ENCODE measurements around the gene FER. TPM values are rescaled to one million over a fixed set of nuclear protein-coding genes. Genes with fewer than 3 reads are reported as not detected.

FER gene
- total and polyA plus RNA-seq, 2 of the 13 experiments (the other 11 are each of a cell fraction or from before 2014, with no cell fraction given) = 7.9 to 29.0 TPM

DNA sequence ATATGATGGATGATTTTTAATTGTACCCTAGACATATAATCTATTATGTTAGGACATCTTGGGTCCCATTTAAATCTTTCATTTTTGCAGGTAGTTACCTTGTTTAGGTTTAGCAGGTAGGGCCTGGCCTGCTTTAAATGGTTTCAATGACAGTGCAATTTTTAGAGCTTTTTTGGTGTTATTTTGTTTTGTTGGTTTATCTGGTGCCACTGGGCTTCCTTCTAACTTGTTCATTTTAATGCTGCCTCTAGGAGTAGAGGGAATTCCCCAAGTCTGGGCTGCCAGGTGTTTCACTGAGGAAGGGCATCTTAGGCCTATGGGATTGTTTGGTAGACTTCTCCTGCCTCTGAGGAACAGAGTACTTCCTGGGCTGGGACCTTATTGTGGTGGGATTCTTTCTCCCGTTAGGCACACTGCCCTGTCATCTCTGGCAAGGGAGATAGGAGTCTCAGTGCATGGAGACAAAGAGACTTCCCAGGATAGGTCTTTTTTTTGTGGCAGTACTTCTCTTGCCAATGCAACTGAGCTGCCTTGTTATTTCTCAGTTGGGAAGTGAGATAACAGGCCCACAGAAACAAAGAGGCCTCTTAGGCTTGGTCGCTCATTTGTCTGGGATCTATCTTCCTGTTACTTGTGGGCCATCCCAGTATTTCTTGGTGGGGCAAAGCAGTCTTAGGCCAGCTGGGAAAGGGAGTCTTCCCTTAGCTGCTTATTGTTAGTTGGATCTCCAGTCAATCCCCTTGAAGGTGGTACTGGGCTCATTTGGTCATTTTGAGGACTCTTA is 282.9 kb downstream of the FER start:
- H3K4me2 ChIP-seq (ENCODE audit: low read depth, low read length) = no peak overlapping the region
- no peak overlapping the region for H3K27ac ChIP-seq (ENCODE audit: extremely low read length, insufficient read depth, low read length)
- no peak for FAIRE-seq
- no peaks in the 10 kb centered on the region for H4K20me1 ChIP-seq (ENCODE audit: insufficient read depth, low read length)
- intact Hi-C loops (cut with micrococcal nuclease; ENCODE audit: unreplicated experiment) (no loop called here), in situ Hi-C loops (cut with HindIII; ENCODE audit: extremely low pct_ligation_motif_present, low pct_unique_long_range_greater_than_20kb) (no loop called here)
- ChIA-PET CTCF (ENCODE audit: low intra/inter-chr PET ratio, low total read pairs) (no interaction called here), POLR2A (no interaction called here)
- no TSS peak for BruUV-seq (replicated peaks)
- H3K79me2 ChIP-seq (ENCODE audit: insufficient read depth, low read length) = no peaks in the 10 kb centered on the region
- TF ChIP-seq NFE2L2 (IDR thresholded peaks at IDR 0.05; ENCODE audit: low read length) = peak; percentile 31; the same call in 1 of the 2 replicates
- no peak for TF ChIP-seq FOXM1 (CRISPR knock-in tag; IDR thresholded peaks at IDR 0.05)
- TF ChIP-seq, protein P1, sequence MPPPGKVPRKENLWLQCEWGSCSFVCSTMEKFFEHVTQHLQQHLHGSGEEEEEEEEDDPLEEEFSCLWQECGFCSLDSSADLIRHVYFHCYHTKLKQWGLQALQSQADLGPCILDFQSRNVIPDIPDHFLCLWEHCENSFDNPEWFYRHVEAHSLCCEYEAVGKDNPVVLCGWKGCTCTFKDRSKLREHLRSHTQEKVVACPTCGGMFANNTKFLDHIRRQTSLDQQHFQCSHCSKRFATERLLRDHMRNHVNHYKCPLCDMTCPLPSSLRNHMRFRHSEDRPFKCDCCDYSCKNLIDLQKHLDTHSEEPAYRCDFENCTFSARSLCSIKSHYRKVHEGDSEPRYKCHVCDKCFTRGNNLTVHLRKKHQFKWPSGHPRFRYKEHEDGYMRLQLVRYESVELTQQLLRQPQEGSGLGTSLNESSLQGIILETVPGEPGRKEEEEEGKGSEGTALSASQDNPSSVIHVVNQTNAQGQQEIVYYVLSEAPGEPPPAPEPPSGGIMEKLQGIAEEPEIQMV (CRISPR knock-in tag; IDR thresholded peaks at IDR 0.05; ENCODE audit: low read depth) = no peak
- H3K27me3 ChIP-seq (ENCODE audit: control insufficient read depth in 1 of 2, insufficient read depth in 2 of 2, low read length in 2 of 2) = no peaks in the 10 kb centered on the region
- 100% methylated on average over 2 of the region's 2 CpGs for WGBS (ENCODE audit: low lambda C conversion rate)
- H3K9me3 ChIP-seq (ENCODE audit: low read length) = no peaks in the 10 kb centered on the region
- no peak overlapping the region for H3K4me3 ChIP-seq (replicated peaks in 1 of 3; ENCODE audit: insufficient read depth in 1 of 3, low read depth in 2 of 3, low read length in 3 of 3)
- H3K36me3 ChIP-seq (replicated peaks in 1 of 2; ENCODE audit: control insufficient read depth in 1 of 2, insufficient read depth in 2 of 2, low read length in 2 of 2) = no peaks in the 10 kb centered on the region
- no peak overlapping the region for H3K9ac ChIP-seq (ENCODE audit: insufficient read depth, low read depth, low read length)
- H2AFZ ChIP-seq (ENCODE audit: low read length) = no peak overlapping the region
- H3K4me1 ChIP-seq (ENCODE audit: insufficient read depth, low read length) = peaks cover 21% of the 10 kb centered on the region
- no peak for DNase-seq (ENCODE audit: low spot score)
- ATAC-seq = no peak

DNA sequence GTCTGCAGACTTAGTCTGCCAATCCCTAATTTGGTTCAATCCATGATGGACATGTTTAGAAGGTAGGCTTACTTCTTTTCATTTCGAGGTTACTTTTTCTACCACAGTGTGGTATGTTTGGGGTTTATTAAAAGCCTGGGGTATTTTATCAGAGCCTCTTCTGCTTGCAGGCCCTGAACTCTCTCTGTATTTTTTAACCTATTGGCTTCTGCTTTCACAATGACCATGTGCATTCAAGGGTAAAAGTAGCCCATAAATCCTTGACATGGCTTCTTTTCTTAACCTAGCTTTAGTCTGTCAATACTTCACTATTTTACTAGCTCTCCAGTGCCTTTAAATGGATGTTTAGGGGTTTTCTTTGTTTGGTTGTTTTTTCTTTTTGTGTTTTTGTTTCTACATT is 286.6 kb downstream of the FER start:
- no peak overlapping the region for H3K4me3 ChIP-seq (replicated peaks in 1 of 3; ENCODE audit: insufficient read depth in 1 of 3, low read depth in 2 of 3, low read length in 3 of 3)
- no peak for FAIRE-seq
- in situ Hi-C loops (cut with HindIII; ENCODE audit: extremely low pct_ligation_motif_present, low pct_unique_long_range_greater_than_20kb) (no loop called here), intact Hi-C loops (cut with micrococcal nuclease; ENCODE audit: unreplicated experiment) (no loop called here)
- no peaks in the 10 kb centered on the region for H4K20me1 ChIP-seq (ENCODE audit: insufficient read depth, low read length)
- H2AFZ ChIP-seq (ENCODE audit: low read length) = no peak overlapping the region
- H3K27ac ChIP-seq (ENCODE audit: extremely low read length, insufficient read depth, low read length) = no peak overlapping the region
- no peak overlapping the region for H3K9ac ChIP-seq (ENCODE audit: insufficient read depth, low read depth, low read length)
- 96% methylated on average over 1 of the region's 1 CpG for WGBS (ENCODE audit: low lambda C conversion rate)
- no peaks in the 10 kb centered on the region for H3K9me3 ChIP-seq (ENCODE audit: low read length)
- no peak overlapping the region for H3K4me2 ChIP-seq (ENCODE audit: low read depth, low read length)
- H3K79me2 ChIP-seq (ENCODE audit: insufficient read depth, low read length) = no peaks in the 10 kb centered on the region
- no peak for ATAC-seq
- ChIA-PET POLR2A (no interaction called here), CTCF (ENCODE audit: low intra/inter-chr PET ratio, low total read pairs) (no interaction called here)
- TF ChIP-seq TCF7 (IDR thresholded peaks at IDR 0.05; ENCODE audit: low read depth) = no peak
- TF ChIP-seq ZKSCAN8 (CRISPR knock-in tag; IDR thresholded peaks at IDR 0.05; ENCODE audit: borderline replicate concordance) = no peak
- TF ChIP-seq FOXO1 (CRISPR knock-in tag; IDR thresholded peaks at IDR 0.05) = no peak
- TF ChIP-seq, protein P2, sequence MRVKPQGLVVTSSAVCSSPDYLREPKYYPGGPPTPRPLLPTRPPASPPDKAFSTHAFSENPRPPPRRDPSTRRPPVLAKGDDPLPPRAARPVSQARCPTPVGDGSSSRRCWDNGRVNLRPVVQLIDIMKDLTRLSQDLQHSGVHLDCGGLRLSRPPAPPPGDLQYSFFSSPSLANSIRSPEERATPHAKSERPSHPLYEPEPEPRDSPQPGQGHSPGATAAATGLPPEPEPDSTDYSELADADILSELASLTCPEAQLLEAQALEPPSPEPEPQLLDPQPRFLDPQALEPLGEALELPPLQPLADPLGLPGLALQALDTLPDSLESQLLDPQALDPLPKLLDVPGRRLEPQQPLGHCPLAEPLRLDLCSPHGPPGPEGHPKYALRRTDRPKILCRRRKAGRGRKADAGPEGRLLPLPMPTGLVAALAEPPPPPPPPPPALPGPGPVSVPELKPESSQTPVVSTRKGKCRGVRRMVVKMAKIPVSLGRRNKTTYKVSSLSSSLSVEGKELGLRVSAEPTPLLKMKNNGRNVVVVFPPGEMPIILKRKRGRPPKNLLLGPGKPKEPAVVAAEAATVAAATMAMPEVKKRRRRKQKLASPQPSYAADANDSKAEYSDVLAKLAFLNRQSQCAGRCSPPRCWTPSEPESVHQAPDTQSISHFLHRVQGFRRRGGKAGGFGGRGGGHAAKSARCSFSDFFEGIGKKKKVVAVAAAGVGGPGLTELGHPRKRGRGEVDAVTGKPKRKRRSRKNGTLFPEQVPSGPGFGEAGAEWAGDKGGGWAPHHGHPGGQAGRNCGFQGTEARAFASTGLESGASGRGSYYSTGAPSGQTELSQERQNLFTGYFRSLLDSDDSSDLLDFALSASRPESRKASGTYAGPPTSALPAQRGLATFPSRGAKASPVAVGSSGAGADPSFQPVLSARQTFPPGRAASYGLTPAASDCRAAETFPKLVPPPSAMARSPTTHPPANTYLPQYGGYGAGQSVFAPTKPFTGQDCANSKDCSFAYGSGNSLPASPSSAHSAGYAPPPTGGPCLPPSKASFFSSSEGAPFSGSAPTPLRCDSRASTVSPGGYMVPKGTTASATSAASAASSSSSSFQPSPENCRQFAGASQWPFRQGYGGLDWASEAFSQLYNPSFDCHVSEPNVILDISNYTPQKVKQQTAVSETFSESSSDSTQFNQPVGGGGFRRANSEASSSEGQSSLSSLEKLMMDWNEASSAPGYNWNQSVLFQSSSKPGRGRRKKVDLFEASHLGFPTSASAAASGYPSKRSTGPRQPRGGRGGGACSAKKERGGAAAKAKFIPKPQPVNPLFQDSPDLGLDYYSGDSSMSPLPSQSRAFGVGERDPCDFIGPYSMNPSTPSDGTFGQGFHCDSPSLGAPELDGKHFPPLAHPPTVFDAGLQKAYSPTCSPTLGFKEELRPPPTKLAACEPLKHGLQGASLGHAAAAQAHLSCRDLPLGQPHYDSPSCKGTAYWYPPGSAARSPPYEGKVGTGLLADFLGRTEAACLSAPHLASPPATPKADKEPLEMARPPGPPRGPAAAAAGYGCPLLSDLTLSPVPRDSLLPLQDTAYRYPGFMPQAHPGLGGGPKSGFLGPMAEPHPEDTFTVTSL (CRISPR knock-in tag; IDR thresholded peaks at IDR 0.05; ENCODE audit: borderline replicate concordance) = no peak
- TF ChIP-seq NKX3-1 (CRISPR knock-in tag; IDR thresholded peaks at IDR 0.05) = no peak
- no peak for TF ChIP-seq ZNF788 (CRISPR knock-in tag; IDR thresholded peaks at IDR 0.05; ENCODE audit: borderline replicate concordance)
- no peak for TF ChIP-seq ZNF607 (CRISPR knock-in tag; IDR thresholded peaks at IDR 0.05; ENCODE audit: borderline replicate concordance)
- H3K36me3 ChIP-seq (replicated peaks in 1 of 2; ENCODE audit: control insufficient read depth in 1 of 2, insufficient read depth in 2 of 2, low read length in 2 of 2) = peaks cover 0 to 1% of the 10 kb centered on the region in 2 experiments; a peak in 1 of 5 replicates
- H3K4me1 ChIP-seq (ENCODE audit: insufficient read depth, low read length) = peaks cover 11% of the 10 kb centered on the region
- no peak for DNase-seq (ENCODE audit: low spot score)
- H3K27me3 ChIP-seq (ENCODE audit: control insufficient read depth in 1 of 2, insufficient read depth in 2 of 2, low read length in 2 of 2) = no peaks in the 10 kb centered on the region
- no TSS peak for BruUV-seq (replicated peaks)

All from HepG2 (cell line).